BLaER1 (cell line): ENCODE data around the gene POGLUT3.
A peak's percentile ranks its signal among the peaks of the same experiment; 100 is the strongest.

Experiments
- H3K27ac ChIP-seq: shearing (Covaris generic); formaldehyde crosslinking; 2 replicates; pipeline ENCODE4 v1.8.1; 2022
- H3K27me3 ChIP-seq: shearing (Covaris generic); formaldehyde crosslinking; 2 replicates; pipeline ENCODE4 v1.8.1; 2022
- H3K36me3 ChIP-seq: shearing (Covaris generic); formaldehyde crosslinking; 2 replicates; pipeline ENCODE4 v1.8.1; 2022
- H3K4me1 ChIP-seq: shearing (Covaris generic); formaldehyde crosslinking; 2 replicates; pipeline ENCODE4 v1.8.1; 2022
- H3K4me2 ChIP-seq: shearing (Covaris generic); formaldehyde crosslinking; 2 replicates; pipeline ENCODE4 v1.8.1; 2022
- H3K4me3 ChIP-seq: shearing (Covaris generic); formaldehyde crosslinking; 2 replicates; pipeline ENCODE4 v1.8.1; 2022
- H3K9ac ChIP-seq: shearing (Covaris generic); formaldehyde crosslinking; 2 replicates; pipeline ENCODE4 v1.8.1; 2022
- H3K9me3 ChIP-seq: shearing (Covaris generic); formaldehyde crosslinking; 2 replicates; pipeline ENCODE4 v1.8.1; 2022
- H4K20me1 ChIP-seq: shearing (Covaris generic); formaldehyde crosslinking; 2 replicates; pipeline ENCODE4 v1.8.1; 2022
- Cebpa-rat ChIP-seq: shearing (Covaris generic); IDR thresholded peaks from 2 replicates; pipeline ENCODE4 v1.8.1; 2022

POGLUT3 gene

DNA sequence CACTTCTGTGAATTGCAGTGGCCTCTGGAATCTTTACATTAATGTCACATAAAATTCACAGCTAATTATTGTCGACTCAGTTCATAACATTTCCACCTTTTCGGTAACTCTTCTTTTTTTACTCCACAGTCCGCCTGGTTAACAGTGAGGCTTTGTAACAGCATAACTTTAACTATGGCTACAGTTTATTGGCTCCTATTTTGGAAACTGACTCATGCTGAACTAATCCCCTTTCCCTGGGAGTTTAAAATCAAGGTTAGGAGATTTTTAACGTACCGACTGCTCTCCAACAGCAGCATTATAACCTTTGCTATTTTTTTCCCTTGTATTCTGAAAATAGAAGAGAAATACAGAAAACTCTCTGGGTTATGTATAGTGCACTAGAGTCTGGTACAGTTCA, 3.2 kb upstream of the POGLUT3 start:
- no peak overlapping the region for H3K27ac ChIP-seq
- H3K4me1 ChIP-seq: peaks cover 22% of the 10 kb centered on the region; the same call in 1 of the 2 replicates
- no peaks in the 10 kb centered on the region for H4K20me1 ChIP-seq
- no peak overlapping the region for H3K9ac ChIP-seq
- H3K4me2 ChIP-seq: no peak overlapping the region
- no peak overlapping the region for H3K4me3 ChIP-seq
- H3K9me3 ChIP-seq: no peaks in the 10 kb centered on the region
- TF ChIP-seq Cebpa-rat: no peak
- peaks cover 35% of the 10 kb centered on the region for H3K27me3 ChIP-seq
- no peaks in the 10 kb centered on the region for H3K36me3 ChIP-seq

DNA sequence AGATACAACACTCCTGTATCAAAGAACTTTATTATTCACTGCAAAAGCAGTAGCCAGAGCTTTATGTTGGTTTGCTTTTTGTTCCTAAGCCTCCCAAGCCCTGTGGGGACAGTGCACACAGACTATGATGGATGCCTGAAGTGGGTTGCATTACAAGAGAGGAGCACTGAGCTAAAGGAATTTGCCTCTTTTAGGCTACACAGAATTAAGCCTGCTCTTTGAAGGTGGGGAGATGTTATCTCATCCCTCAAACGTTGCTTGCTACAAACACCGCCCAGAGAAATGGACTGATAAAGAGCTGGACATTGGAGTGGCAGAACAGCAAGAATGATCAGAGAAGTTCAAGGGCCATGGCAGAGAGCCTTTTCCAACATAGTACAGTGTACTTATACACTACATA, 2.5 kb upstream of the POGLUT3 start:
- TF ChIP-seq Cebpa-rat: no peak
- Histone ChIP-seq H3K9ac (no peak overlapping the region), H3K27me3 (peaks cover 35% of the 10 kb centered on the region), H3K27ac (no peak overlapping the region), H3K4me1 (peaks cover 22% of the 10 kb centered on the region; the same call in 1 of the 2 replicates), H3K4me3 (no peak overlapping the region), H3K4me2 (no peak overlapping the region), H3K36me3 (no peaks in the 10 kb centered on the region), H4K20me1 (no peaks in the 10 kb centered on the region), H3K9me3 (no peaks in the 10 kb centered on the region)

DNA sequence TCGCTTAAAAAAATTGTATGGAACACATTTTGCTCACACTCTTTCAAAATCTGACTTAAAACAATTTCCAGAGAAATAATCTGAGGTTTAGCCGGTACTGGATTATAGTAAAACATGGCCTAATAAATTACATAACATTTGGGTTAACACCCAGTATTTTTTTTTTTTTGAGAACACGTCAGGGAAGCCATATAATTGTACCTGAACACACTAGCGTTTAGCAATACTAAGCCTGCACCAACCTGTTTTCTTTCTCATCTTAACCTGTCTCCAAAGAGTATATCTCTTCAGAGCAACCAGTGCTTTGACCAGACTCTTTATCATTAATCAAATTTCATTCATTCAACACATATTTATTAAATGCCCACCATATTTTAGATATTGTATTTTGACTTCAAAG, 2.0 kb upstream of the POGLUT3 start:
- Histone ChIP-seq H3K27ac (no peak overlapping the region), H3K36me3 (no peaks in the 10 kb centered on the region), H3K4me1 (peaks cover 22% of the 10 kb centered on the region; the same call in 1 of the 2 replicates), H4K20me1 (no peaks in the 10 kb centered on the region), H3K9ac (no peak overlapping the region), H3K4me2 (no peak overlapping the region), H3K9me3 (no peaks in the 10 kb centered on the region), H3K4me3 (no peak overlapping the region), H3K27me3 (peaks cover 35% of the 10 kb centered on the region)
- TF ChIP-seq Cebpa-rat: no peak

DNA sequence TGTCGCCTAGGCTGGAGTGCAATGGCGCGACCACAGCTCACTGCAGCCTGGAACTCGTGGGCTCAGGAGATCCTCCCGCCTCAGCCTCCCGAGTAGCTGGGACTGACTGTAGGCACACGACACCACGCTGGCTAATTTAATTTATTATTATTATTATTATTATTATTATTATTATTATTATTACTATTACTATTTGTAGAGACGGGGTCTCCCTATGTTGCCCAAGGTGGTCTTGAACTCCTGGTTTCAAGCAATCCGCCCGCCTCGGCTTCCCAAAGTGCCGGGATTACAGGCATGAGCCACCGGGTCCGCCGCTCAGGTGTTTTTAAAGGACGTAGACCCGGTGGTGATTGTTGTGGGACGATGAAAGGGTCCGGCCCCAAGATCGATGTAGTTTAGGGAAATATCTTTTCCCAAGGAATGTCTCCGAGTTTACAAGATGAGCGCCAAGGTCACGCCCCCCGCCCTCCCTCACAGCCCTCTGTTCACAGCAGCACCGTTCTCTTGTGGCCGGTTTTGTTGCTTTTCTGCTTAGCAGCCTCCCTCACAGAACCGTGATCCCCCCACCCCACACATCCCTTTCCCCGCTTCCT, 728 bp upstream of the POGLUT3 start:
- H3K36me3 ChIP-seq: no peaks in the 10 kb centered on the region
- TF ChIP-seq Cebpa-rat: no peak
- peaks cover 35% of the 10 kb centered on the region for H3K27me3 ChIP-seq
- H3K9ac ChIP-seq: peak overlapping the region; percentile 83
- H3K27ac ChIP-seq: peak overlapping the region; percentile 84
- peaks cover 22% of the 10 kb centered on the region; the same call in 1 of the 2 replicates for H3K4me1 ChIP-seq
- H3K4me2 ChIP-seq: peak overlapping the region; percentile 96
- no peaks in the 10 kb centered on the region for H3K9me3 ChIP-seq
- H3K4me3 ChIP-seq: peak overlapping the region; percentile 80
- no peaks in the 10 kb centered on the region for H4K20me1 ChIP-seq

DNA sequence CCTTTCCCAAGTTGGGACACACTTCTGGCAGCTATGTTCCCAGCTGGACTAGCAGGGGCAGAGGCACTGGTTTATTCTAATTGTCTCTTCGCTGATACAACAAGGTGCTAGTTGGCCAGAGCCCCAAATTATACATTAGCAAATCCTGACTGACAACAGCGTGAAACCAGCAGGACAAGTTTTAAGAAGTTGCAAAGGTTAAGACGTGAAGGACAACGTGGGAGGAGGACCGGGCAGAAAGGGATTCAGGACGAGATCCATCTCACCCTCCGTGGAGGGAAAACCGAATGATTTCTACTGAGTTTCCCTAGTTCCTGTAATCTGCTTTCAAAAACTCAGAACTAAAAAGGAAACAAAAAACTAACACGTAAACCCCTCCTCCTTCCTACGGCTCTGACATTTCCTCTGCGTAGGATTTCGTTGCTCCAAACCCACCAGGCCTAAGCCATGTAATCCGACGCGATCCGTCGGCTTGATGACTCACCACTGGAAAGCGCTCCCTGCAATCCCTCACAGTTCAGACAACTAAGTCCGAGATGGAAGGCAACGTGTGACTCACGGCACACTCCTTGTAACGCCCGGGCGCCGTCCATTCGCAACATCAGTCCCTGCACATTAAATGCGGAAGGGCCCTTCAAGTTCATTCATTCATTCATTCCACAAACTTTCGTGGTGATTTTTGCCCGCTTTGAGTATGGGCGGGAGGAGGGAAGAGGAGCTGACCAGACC, 703 bp downstream of the POGLUT3 start:
- Histone ChIP-seq H3K4me1 (peaks cover 22% of the 10 kb centered on the region; the same call in 1 of the 2 replicates), H3K4me2 (peak overlapping the region; percentile 96), H3K4me3 (peak overlapping the region; percentile 80), H4K20me1 (no peaks in the 10 kb centered on the region), H3K9me3 (no peaks in the 10 kb centered on the region), H3K27ac (peak overlapping the region; percentile 84), H3K27me3 (peaks cover 35% of the 10 kb centered on the region), H3K9ac (peak overlapping the region; percentile 83), H3K36me3 (no peaks in the 10 kb centered on the region)
- TF ChIP-seq Cebpa-rat: no peak

- Histone ChIP-seq H3K4me1 (peaks cover 22% of the 10 kb centered on the region; the same call in 1 of the 2 replicates), H3K27me3 (peaks cover 35% of the 10 kb centered on the region), H3K9me3 (no peaks in the 10 kb centered on the region), H3K9ac (peak overlapping the region; percentile 83; the same call in 1 of the 2 replicates), H3K27ac (no peak overlapping the region), H4K20me1 (no peaks in the 10 kb centered on the region), H3K4me2 (peak overlapping the region; percentile 96), H3K4me3 (no peak overlapping the region), H3K36me3 (no peaks in the 10 kb centered on the region)
- no peak for TF ChIP-seq Cebpa-rat
These were observed 1.4 kb downstream of the POGLUT3 start for GRCh38 chr11:108496643-108497256.

DNA sequence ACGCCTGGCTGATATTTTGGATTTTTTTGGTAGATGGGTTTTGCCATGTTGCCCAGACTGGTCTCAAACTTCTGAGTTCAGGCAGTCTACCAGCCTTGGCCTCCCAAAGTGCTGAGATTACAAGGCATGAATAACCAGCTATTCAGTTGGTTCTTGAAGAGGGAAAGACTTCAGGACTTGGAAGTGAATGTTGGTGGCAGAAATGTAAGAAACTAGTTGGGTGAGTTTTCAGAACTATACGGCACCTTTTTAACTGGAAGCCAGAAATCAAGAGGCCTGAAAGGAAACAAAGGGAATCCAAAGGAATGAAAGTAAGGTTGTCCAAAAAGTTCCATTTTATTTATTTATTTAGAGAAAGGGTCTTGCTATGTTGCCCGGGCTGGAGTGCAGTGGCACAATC, 2.9 kb downstream of the POGLUT3 start:
- TF ChIP-seq Cebpa-rat: no peak

DNA sequence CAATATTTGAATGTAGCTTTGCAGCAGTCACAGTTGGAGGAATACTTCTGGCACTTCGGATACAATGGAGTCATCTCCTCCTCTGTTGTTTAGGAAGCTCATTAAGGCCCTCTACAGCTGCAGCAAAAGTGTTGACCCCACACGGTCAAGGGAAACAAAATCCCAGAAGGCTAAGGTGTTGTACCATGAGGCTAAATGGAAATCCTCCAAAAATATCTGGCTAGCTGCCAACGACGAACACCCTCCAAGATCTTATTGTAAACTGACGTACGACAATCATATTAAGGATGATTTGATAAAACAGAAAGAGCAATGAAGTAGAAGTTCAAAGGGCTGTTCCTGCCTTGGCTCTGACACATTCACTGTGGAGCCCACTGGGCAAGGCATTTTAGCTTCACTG, 4.0 kb downstream of the POGLUT3 start:
- H3K4me2 ChIP-seq: no peak overlapping the region

More for the DNA sequence above, 2.9 kb downstream of the POGLUT3 start:
- peaks cover 22% of the 10 kb centered on the region; the same call in 1 of the 2 replicates for H3K4me1 ChIP-seq
- no peaks in the 10 kb centered on the region for H4K20me1 ChIP-seq
- no peak overlapping the region for H3K4me2 ChIP-seq
- no peaks in the 10 kb centered on the region for H3K9me3 ChIP-seq
- peaks cover 35% of the 10 kb centered on the region for H3K27me3 ChIP-seq
- no peak overlapping the region for H3K27ac ChIP-seq
- peaks cover under 1% of the 10 kb centered on the region; the same call in 1 of the 2 replicates for H3K36me3 ChIP-seq
- no peak overlapping the region for H3K4me3 ChIP-seq
- H3K9ac ChIP-seq: no peak overlapping the region

GRCh38 chr11:108491936-108492335, 6.2 kb downstream of the POGLUT3 start:
- H3K27me3 ChIP-seq: peaks cover 6% of the 10 kb centered on the region
- H3K4me3 ChIP-seq: no peak overlapping the region
- TF ChIP-seq Cebpa-rat: no peak
- H3K4me2 ChIP-seq: no peak overlapping the region
- no peak overlapping the region for H3K9ac ChIP-seq
- no peaks in the 10 kb centered on the region for H4K20me1 ChIP-seq
- peaks cover 13% of the 10 kb centered on the region for H3K36me3 ChIP-seq
- no peak overlapping the region for H3K27ac ChIP-seq
- no peaks in the 10 kb centered on the region for H3K4me1 ChIP-seq
- H3K9me3 ChIP-seq: no peaks in the 10 kb centered on the region

More for the DNA sequence above, 4.0 kb downstream of the POGLUT3 start:
- Histone ChIP-seq H3K9me3 (no peaks in the 10 kb centered on the region), H3K9ac (no peak overlapping the region), H3K36me3 (peaks cover 9% of the 10 kb centered on the region; the same call in 1 of the 2 replicates), H3K4me1 (peaks cover 21% of the 10 kb centered on the region; the same call in 1 of the 2 replicates), H4K20me1 (no peaks in the 10 kb centered on the region), H3K27me3 (peaks cover 29% of the 10 kb centered on the region), H3K4me3 (no peak overlapping the region), H3K27ac (no peak overlapping the region)
- no peak for TF ChIP-seq Cebpa-rat

DNA sequence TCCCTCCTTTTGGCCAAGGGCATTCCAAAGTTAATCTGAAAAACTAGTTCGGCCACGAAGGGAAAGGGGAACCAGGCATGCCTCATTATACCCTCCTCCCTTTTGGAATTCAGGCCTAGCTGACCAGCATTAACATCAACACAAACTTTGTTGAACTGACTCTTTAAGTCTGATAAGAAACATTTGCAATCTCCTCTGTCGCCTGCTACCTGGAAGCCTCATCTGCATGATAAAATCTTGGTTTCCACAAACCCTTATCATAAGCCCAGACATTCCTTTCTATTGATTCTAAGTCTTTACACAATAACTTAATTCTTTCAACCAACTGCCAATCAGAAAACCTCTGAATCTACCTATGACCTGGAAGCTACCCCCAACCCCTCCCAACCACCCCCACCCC, 11.4 kb downstream of the POGLUT3 start:
- H3K36me3 ChIP-seq: peaks cover 36% of the 10 kb centered on the region

More for the DNA sequence above, 11.4 kb downstream of the POGLUT3 start:
- no peaks in the 10 kb centered on the region for H3K27me3 ChIP-seq
- H3K9ac ChIP-seq: no peak overlapping the region
- H3K4me3 ChIP-seq: no peak overlapping the region
- H3K4me1 ChIP-seq: no peaks in the 10 kb centered on the region
- H3K9me3 ChIP-seq: no peaks in the 10 kb centered on the region
- TF ChIP-seq Cebpa-rat: no peak
- H3K27ac ChIP-seq: no peak overlapping the region
- no peak overlapping the region for H3K4me2 ChIP-seq
- no peaks in the 10 kb centered on the region for H4K20me1 ChIP-seq
